ENCODE data around the gene SORL1. TPM values are rescaled to one million over a fixed set of nuclear protein-coding genes. Genes with fewer than 3 reads are reported as not detected.

The SORL1 gene
- total and polyA plus RNA-seq, 9 of the 15 experiments (the other 6 are each of a cell fraction or from before 2014, with no cell fraction given): 0.01 to 0.66 TPM; not detected in 7

- TF ChIP-seq SOX6 (IDR thresholded peaks at IDR 0.05) (no peak), ZNF449 (CRISPR knock-in tag; IDR thresholded peaks at IDR 0.05) (no peak), MAZ (CRISPR knock-in tag; conservative IDR thresholded peaks at IDR 0.05 in 1 of 2, IDR thresholded peaks at IDR 0.05 in 1 of 2) (no peak)
- TF ChIP-seq, protein P1, sequence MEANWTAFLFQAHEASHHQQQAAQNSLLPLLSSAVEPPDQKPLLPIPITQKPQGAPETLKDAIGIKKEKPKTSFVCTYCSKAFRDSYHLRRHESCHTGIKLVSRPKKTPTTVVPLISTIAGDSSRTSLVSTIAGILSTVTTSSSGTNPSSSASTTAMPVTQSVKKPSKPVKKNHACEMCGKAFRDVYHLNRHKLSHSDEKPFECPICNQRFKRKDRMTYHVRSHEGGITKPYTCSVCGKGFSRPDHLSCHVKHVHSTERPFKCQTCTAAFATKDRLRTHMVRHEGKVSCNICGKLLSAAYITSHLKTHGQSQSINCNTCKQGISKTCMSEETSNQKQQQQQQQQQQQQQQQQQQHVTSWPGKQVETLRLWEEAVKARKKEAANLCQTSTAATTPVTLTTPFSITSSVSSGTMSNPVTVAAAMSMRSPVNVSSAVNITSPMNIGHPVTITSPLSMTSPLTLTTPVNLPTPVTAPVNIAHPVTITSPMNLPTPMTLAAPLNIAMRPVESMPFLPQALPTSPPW (CRISPR knock-in tag; IDR thresholded peaks at IDR 0.05): no peak
Measured at GRCh38 chr11:121463689-121464335, 11.7 kb downstream of the SORL1 start (continued).

- intact Hi-C loops (cut with micrococcal nuclease) (no loop called here), in situ Hi-C loops (cut with MboI) (no loop called here)
- FAIRE-seq (no peak), ATAC-seq (peak; percentile 66; the same call in 2 of the 3 replicates), DNase-seq (ENCODE audit: extremely low read depth in 1 of 4, low spot score in 3 of 4) (peak in 1 of 4 experiments; percentile 16)
- H3K4me3 ChIP-seq: no peak overlapping the region
- ChIA-PET POLR2A (interaction anchor here (0.7 kb wide), 1 partner anchor 144 kb away, joined by 3 read pairs; no protein-coding TSS in a partner anchor), CTCF (ENCODE audit: low intra/inter-chr PET ratio) (no interaction called here)
- no peaks in the 10 kb centered on the region for H3K36me3 ChIP-seq (ENCODE audit: control insufficient read depth, insufficient read depth, low read length)
- no peak overlapping the region for H3K9ac ChIP-seq (ENCODE audit: insufficient read depth in 1 of 2, low read depth in 2 of 2, low read length in 2 of 2)
- no TSS peak for BruUV-seq (replicated peaks)
- H3K27ac ChIP-seq (ENCODE audit: extremely low read depth, low read depth, low read length): no peak overlapping the region
- TF ChIP-seq MEIS2 (IDR thresholded peaks at IDR 0.05; ENCODE audit: partially characterized antibody): peak; percentile 51
- TF ChIP-seq PHTF2 (CRISPR knock-in tag; IDR thresholded peaks at IDR 0.05): no peak
- TF ChIP-seq ZNF395 (CRISPR knock-in tag; IDR thresholded peaks at IDR 0.05): no peak
- peak; percentile 57; the same call in 1 of the 2 replicates for TF ChIP-seq JUND (IDR thresholded peaks at IDR 0.05; ENCODE audit: borderline replicate concordance, low read depth, low read length)
- TF ChIP-seq JUND (tag; IDR thresholded peaks at IDR 0.05; ENCODE audit: borderline replicate concordance, low read depth, low read length): peak; percentile 18; the same call in 1 of the 3 replicates
- TF ChIP-seq ZNF217 (CRISPR knock-in tag; IDR thresholded peaks at IDR 0.05): no peak
- 0 out of 2 replicates have a peak, but pooled peaks have one; percentile 35 for TF ChIP-seq FOSL1 (tag; conservative IDR thresholded peaks at IDR 0.05)
- H2AFZ ChIP-seq (ENCODE audit: low read depth, low read length): no peak overlapping the region
- H3K4me1 ChIP-seq (replicated peaks in 1 of 2; ENCODE audit: control insufficient read depth in 2 of 2, insufficient read depth in 2 of 2, low read length in 2 of 2): no peaks in the 10 kb centered on the region; a peak in 1 of 5 replicates
- no peaks in the 10 kb centered on the region for H3K79me2 ChIP-seq (ENCODE audit: control insufficient read depth, insufficient read depth, low read length)
- 14% methylated on average over 10 of the region's 11 CpGs for WGBS (ENCODE audit: insufficient coverage, low coverage, missing lambda C conversion rate)
- no peaks in the 10 kb centered on the region for H4K20me1 ChIP-seq (replicated peaks; ENCODE audit: control insufficient read depth, insufficient read depth, low read length)
- H3K9me3 ChIP-seq (replicated peaks; ENCODE audit: control insufficient read depth, insufficient read depth, low read depth, low read length): no peaks in the 10 kb centered on the region
- no peaks in the 10 kb centered on the region for H3K9me1 ChIP-seq (ENCODE audit: control insufficient read depth, insufficient read depth, low read length)
- H3K4me2 ChIP-seq (ENCODE audit: insufficient read depth, low read length): no peak overlapping the region
- H3K27me3 ChIP-seq (ENCODE audit: control insufficient read depth in 2 of 2, insufficient read depth in 2 of 2, low read length in 2 of 2): peaks cover 0 to 23% of the 10 kb centered on the region in 2 experiments; a peak in 2 of 5 replicates
Measured at GRCh38 chr11:121464352-121464946, 12.3 kb downstream of the SORL1 start.
